K562 (cell line): ENCODE data around the gene PTPN18. TPM values are rescaled to one million over a fixed set of nuclear protein-coding genes. Genes with fewer than 3 reads are reported as not detected.

Experiments used
- ARID1B ChIP-seq: fragments of 450-650 bp; IDR thresholded peaks from 2 replicates; pipeline ENCODE4 v1.6.1; 2016; ENCODE audit warnings: antibody characterized with exemption, mild to moderate bottlenecking, inconsistent platforms
- BHLHE40 ChIP-seq: IDR thresholded peaks from 2 replicates; pipeline ENCODE4 v1.6.1; 2011; ENCODE audit warnings: low read length, improper control_type of control experiment
- FUS ChIP-seq: fragments of 200-400 bp; formaldehyde crosslinking; optimal IDR thresholded peaks from 2 replicates; pipeline ENCODE3; 2017; ENCODE audit warnings: low read depth, low read length
- MBD1 ChIP-seq: fragments of 250-450 bp; sonication (Bioruptor Pico); IDR thresholded peaks from 2 replicates; pipeline ENCODE4 v1.8.0; 2022; ENCODE audit warnings: inconsistent platforms
- MNT ChIP-seq, 2 experiments: fragments of 450-650 bp; conservative IDR thresholded peaks; 2 replicates each; pipeline ENCODE4 v1.6.1; 2017; ENCODE audit warnings: mild to moderate bottlenecking in 2 of 2, moderate library complexity in 2 of 2
- NKRF ChIP-seq: fragments of 450-650 bp; IDR thresholded peaks from 2 replicates; pipeline ENCODE4 v1.6.1; 2016; ENCODE audit warnings: borderline replicate concordance
- SMAD1 ChIP-seq: fragments of 150-350 bp; IDR thresholded peaks from 2 replicates; pipeline ENCODE4 v1.6.1; 2014; ENCODE audit warnings: low read length, low read depth; ENCODE audit not compliant: partially characterized antibody
- SMARCC2 ChIP-seq: fragments of 450-650 bp; IDR thresholded peaks from 2 replicates; pipeline ENCODE4 v1.6.1; 2017; ENCODE audit warnings: antibody characterized with exemption, moderate library complexity, mild to moderate bottlenecking, low read depth
- SMARCE1 ChIP-seq: fragments of 450-650 bp; IDR thresholded peaks from 2 replicates; pipeline ENCODE4 v1.7.1; 2016; ENCODE audit warnings: mild to moderate bottlenecking
- SNIP1 ChIP-seq: fragments of 450-650 bp; IDR thresholded peaks from 2 replicates; pipeline ENCODE4 v1.7.1; 2017; ENCODE audit warnings: low read depth, mild to moderate bottlenecking
- TBP ChIP-seq: optimal IDR thresholded peaks from 2 replicates; pipeline ENCODE3; 2011; ENCODE audit warnings: low read depth, low read length, improper control_type of control experiment
- TRIM24 ChIP-seq, 2 experiments: fragments of 450-650 bp; IDR thresholded peaks; 2 replicates each; pipeline ENCODE4 v1.6.1; 2016
- ZNF431 ChIP-seq: sonication (generic); formaldehyde crosslinking; IDR thresholded peaks from 2 replicates; pipeline ENCODE4 v1.8.0; 2022; ENCODE audit warnings: mild to moderate bottlenecking, missing genetic modification reagents
- ZNF518B ChIP-seq: fragments of 250-450 bp; sonication (Bioruptor Pico); IDR thresholded peaks from 2 replicates; pipeline ENCODE4 v1.5.0; 2021; ENCODE audit warnings: mild to moderate bottlenecking, moderate library complexity
- ZNF592 ChIP-seq: fragments of 450-650 bp; IDR thresholded peaks from 2 replicates; pipeline ENCODE4 v1.6.1; 2017; ENCODE audit warnings: antibody characterized with exemption, mild to moderate bottlenecking
- polyA plus RNA-seq, 8 experiments: library from polyadenylated mRNA; depleted of rRNA in 4 of 8; stranded (reverse) in 5 of 8; unstranded in 3 of 8; fragments of >200 nt; fragmentation: Nextera tagmentation in 2 of 8; fragmentation: Illumina TruSeq in 1 of 8; extraction: Ambion mirVana in 2 of 8; extraction: Trizol in 1 of 8; gene quantifications; 2 replicates each; pipeline versions ENCODE4 v1.2.1 to v1.2.3, GENCODE V29; 2011 to 2014; ENCODE audit warnings: inconsistent platforms in 1 of 8, missing spikeins in 1 of 8
- total RNA-seq, 7 experiments: library from RNA; depleted of rRNA in 6 of 7; stranded (reverse); fragments of >200 nt in 6 of 7; fragmentation: Illumina TruSeq in 2 of 7; extraction: Trizol in 2 of 7; gene quantifications; 2 replicates each; pipeline versions ENCODE4 v1.2.1 to v1.2.3, GENCODE V29; 2011 to 2021; ENCODE audit warnings: low replicate concordance in 1 of 7

The PTPN18 gene
- total and polyA plus RNA-seq, 9 of the 15 experiments (the other 6 are each of a cell fraction or from before 2014, with no cell fraction given), result 11.6 to 90.7 (median 49.6) TPM

GRCh38 chr2:130337735-130338325 lies 18.0 kb upstream of the PTPN18 start (continued):
- TF ChIP-seq ZNF592 (peak; percentile 78), SNIP1 (no peak), TBP (no peak), ZNF518B (CRISPR knock-in tag) (no peak), SMAD1 (no peak), MBD1 (CRISPR knock-in tag) (no peak), SMARCE1 (peak; percentile 87), ARID1B (peak; percentile 80), SMARCC2 (0 out of 2 replicates have a peak, but pooled peaks have one; percentile 59), ZNF431 (CRISPR knock-in tag) (no peak), FUS (no peak), TRIM24 (IDR thresholded peaks at IDR 0.05) (0 out of 4 replicates have a peak, but pooled peaks of 1 of the 2 experiments have one; percentile 10), MNT (conservative IDR thresholded peaks at IDR 0.05) (peak; percentile 61 to 72), NKRF (0 out of 2 replicates have a peak, but pooled peaks have one; percentile 11), BHLHE40 (peak; percentile 75; the same call in 1 of the 2 replicates)
